ENCODE results near the gene DHRS13.

DNA sequence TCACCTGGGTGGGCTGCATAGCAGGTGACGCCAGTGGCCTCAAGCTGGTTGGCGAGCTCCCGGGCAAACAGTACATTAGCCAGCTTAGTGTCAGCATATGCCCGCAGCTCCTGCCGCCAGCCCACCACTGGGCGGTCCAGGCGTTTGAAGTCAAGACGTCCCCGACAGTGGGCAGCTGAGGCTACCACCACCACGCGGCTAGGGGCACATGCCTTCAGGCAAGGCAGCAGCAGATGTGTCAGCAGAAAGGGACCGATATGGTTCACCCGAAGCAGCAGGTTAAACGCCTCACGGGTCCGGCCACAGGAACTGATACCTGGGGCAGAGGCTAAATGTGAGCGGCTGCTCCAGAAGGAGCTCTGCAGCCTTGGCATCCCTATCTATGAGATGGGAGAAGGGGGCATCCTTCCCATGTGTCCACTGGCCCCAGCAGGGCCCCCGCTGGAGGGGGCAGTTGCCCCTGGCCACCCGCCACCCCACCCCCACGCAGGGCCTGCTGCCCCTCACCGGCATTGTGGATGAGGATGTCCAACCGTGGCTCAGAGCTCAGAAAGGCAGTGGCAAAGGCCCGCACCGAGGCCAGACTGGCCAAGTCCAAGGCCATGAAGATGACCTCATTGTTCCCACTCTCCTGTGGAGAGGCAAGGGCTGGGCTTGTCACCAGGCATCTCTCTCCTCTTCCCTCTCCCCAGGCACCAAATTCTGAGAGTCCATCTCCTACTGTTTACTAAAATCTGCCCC is 1.7 kb downstream of the DHRS13 start:
- TF ChIP-seq, protein P1, sequence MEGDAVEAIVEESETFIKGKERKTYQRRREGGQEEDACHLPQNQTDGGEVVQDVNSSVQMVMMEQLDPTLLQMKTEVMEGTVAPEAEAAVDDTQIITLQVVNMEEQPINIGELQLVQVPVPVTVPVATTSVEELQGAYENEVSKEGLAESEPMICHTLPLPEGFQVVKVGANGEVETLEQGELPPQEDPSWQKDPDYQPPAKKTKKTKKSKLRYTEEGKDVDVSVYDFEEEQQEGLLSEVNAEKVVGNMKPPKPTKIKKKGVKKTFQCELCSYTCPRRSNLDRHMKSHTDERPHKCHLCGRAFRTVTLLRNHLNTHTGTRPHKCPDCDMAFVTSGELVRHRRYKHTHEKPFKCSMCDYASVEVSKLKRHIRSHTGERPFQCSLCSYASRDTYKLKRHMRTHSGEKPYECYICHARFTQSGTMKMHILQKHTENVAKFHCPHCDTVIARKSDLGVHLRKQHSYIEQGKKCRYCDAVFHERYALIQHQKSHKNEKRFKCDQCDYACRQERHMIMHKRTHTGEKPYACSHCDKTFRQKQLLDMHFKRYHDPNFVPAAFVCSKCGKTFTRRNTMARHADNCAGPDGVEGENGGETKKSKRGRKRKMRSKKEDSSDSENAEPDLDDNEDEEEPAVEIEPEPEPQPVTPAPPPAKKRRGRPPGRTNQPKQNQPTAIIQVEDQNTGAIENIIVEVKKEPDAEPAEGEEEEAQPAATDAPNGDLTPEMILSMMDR (IDR thresholded peaks at IDR 0.05 in 4 of 5, conservative IDR thresholded peaks at IDR 0.05 in 1 of 5): no peak
- TF ChIP-seq POLR2A (IDR thresholded peaks at IDR 0.05): no peak
